Measurements from ENCODE around the gene PDCD2.

The PDCD2 gene

DNA sequence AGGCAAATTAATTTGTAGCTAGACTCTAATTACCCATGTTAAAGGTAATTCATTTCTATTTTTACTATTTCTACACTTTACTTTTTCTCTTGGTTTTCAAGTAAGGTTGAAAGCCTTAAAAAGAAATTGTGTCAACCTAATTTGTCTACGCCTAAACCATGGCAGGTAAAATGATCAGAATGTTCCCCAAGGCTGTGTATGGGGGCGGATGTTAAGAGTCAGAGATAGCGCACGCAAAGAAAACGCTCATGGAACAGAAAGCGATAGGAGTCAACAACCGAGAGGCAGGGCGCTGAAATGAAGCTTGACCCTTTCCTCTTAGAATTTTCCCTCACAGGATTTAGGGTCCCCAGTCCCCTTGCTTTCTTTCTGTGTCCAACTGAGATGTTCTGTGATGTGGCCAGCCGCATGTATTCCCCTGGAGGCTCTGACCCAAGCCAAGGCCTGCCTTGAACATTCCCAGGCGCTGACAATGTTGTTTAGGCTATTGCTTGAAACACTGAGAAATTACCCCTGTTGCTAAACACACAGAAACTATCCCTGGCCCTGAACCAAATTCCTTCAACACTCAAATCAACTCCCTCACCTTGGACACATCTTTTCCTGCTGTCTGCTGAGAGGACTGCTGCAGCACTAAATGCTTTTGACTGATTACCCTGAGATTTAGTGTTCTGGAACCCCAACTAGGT is 42.3 kb downstream of the PDCD2 start:
- Histone ChIP-seq H3K36me3 (replicated peaks) (peaks cover 83% of the 10 kb centered on the region), H3K4me3 (ENCODE audit: low read depth, low read length) (no peak overlapping the region)

DNA sequence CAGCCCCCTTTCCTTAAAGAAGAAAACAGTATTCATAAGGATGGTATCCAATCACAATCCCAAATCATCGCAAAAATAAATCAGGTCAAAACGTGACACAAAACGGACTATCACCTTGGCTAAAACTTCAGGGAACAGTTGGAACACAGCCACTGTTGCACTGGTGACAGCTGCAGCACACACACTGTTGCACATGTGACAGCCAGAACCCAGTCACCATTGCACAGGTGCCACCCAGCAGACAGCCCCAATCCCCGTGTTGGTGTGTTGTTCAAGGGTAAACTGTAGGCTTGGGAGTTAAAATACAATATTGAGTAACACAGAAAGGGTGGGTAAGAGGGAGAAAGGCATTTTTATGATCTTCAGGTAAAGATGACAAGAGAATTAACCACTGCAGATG is 47.1 kb downstream of the PDCD2 start:
- Histone ChIP-seq H3K27ac (no peak overlapping the region), H3K36me3 (replicated peaks) (peaks cover 78% of the 10 kb centered on the region), H3K4me3 (ENCODE audit: low read depth, low read length) (no peak overlapping the region), H3K27me3 (replicated peaks) (no peaks in the 10 kb centered on the region)
- in situ Hi-C loops (cut with HindIII; ENCODE audit: low pct_ligation_motif_present, low sequenced_read_pairs) = no loop called here
- DNase-seq = no peak
- TF ChIP-seq, protein P1, sequence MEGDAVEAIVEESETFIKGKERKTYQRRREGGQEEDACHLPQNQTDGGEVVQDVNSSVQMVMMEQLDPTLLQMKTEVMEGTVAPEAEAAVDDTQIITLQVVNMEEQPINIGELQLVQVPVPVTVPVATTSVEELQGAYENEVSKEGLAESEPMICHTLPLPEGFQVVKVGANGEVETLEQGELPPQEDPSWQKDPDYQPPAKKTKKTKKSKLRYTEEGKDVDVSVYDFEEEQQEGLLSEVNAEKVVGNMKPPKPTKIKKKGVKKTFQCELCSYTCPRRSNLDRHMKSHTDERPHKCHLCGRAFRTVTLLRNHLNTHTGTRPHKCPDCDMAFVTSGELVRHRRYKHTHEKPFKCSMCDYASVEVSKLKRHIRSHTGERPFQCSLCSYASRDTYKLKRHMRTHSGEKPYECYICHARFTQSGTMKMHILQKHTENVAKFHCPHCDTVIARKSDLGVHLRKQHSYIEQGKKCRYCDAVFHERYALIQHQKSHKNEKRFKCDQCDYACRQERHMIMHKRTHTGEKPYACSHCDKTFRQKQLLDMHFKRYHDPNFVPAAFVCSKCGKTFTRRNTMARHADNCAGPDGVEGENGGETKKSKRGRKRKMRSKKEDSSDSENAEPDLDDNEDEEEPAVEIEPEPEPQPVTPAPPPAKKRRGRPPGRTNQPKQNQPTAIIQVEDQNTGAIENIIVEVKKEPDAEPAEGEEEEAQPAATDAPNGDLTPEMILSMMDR (IDR thresholded peaks at IDR 0.05; ENCODE audit: low read depth, low read length, missing control alignments) = no peak

More for the DNA sequence above, 42.3 kb downstream of the PDCD2 start:
- in situ Hi-C loops (cut with HindIII; ENCODE audit: low pct_ligation_motif_present, low sequenced_read_pairs) = no loop called here
- no peak overlapping the region for H3K27ac ChIP-seq
- TF ChIP-seq, protein P1 (IDR thresholded peaks at IDR 0.05; ENCODE audit: low read depth, low read length, missing control alignments) = no peak
- no peaks in the 10 kb centered on the region for H3K27me3 ChIP-seq (replicated peaks)
- no peak for DNase-seq

DNA sequence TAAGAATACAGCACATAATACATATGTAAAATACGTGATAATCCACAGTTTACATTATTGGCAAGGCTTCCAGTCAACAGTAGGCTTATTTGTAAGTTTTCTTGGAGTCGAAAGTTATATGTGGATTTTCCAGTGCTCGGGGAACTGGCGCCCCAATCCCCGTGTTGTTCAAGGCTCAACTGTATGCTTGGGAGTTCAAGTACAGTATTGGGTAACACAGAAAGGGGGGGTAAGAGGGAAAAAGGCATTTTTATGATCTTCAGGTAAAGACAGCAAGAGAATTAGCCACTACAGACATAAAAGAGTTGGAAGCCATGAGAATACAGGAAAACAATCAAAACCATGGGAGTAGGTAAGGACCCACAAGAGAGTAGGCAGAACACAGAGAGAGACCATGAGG is 47.8 kb downstream of the PDCD2 start:
- Histone ChIP-seq H3K27me3 (replicated peaks) (no peaks in the 10 kb centered on the region), H3K36me3 (replicated peaks) (peaks cover 74% of the 10 kb centered on the region), H3K27ac (no peak overlapping the region), H3K4me3 (ENCODE audit: low read depth, low read length) (no peak overlapping the region)
- TF ChIP-seq, protein P1 (IDR thresholded peaks at IDR 0.05; ENCODE audit: low read depth, low read length, missing control alignments) = no peak
- DNase-seq = no peak
- in situ Hi-C loops (cut with HindIII; ENCODE audit: low pct_ligation_motif_present, low sequenced_read_pairs) = no loop called here

DNA sequence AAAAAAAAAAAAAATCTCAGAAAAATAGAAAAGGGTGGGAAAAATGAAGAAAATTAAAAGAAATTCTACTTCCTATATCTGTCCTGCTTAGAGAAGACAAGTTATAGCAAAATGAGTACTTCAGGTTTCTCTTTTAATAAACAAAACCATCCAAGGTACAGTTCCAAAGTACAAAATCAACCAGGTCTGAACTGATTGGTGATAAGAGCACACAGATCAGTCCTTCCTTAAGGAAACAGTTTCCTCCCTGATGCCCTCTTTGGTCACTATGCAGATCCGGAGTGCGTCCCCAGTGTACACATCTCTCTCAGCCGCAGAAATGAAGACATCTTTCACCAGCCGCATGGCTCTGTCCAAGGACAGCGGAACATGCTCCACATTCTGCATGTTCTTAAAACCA is 49.4 kb downstream of the PDCD2 start:
- DNase-seq = no peak
- in situ Hi-C loops (cut with HindIII; ENCODE audit: low pct_ligation_motif_present, low sequenced_read_pairs) = no loop called here
- H3K4me3 ChIP-seq (ENCODE audit: low read depth, low read length) = no peak overlapping the region
- peaks cover 61% of the 10 kb centered on the region for H3K36me3 ChIP-seq (replicated peaks)
- no peaks in the 10 kb centered on the region for H3K27me3 ChIP-seq (replicated peaks)
- TF ChIP-seq, protein P1 (IDR thresholded peaks at IDR 0.05; ENCODE audit: low read depth, low read length, missing control alignments) = no peak
- H3K27ac ChIP-seq = no peak overlapping the region

DNA sequence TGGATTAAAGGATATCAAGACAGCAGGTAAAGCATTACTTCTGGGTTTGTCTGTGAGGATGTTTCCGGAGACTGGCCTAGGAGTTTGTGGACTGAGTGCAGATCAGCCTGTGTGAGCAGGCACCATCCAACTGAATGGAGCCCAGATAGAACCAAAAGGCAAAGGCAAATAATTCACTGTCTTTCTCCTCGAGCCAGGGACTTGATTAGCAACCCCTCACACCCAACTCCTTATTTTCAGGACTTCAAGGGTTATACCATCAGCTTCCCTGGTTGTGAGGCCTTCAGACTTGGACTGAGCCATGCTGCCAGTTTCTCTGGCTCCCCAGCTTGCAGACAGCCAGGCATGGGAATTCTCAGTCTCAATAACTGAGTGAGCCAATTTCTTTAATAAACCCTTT is 50.6 kb downstream of the PDCD2 start:
- H3K27me3 ChIP-seq (replicated peaks) = no peaks in the 10 kb centered on the region
- H3K4me3 ChIP-seq (ENCODE audit: low read depth, low read length) = no peak overlapping the region
- in situ Hi-C loops (cut with HindIII; ENCODE audit: low pct_ligation_motif_present, low sequenced_read_pairs) = no loop called here
- peaks cover 52% of the 10 kb centered on the region for H3K36me3 ChIP-seq (replicated peaks)
- DNase-seq = no peak
- H3K27ac ChIP-seq = no peak overlapping the region
- TF ChIP-seq, protein P1 (IDR thresholded peaks at IDR 0.05; ENCODE audit: low read depth, low read length, missing control alignments) = no peak

All from brain microvascular endothelial cell (primary cell).